ENCODE data around the gene DOCK2. TPM values are rescaled to one million over a fixed set of nuclear protein-coding genes. Genes with fewer than 3 reads are reported as not detected.

DOCK2 gene
- polyA plus RNA-seq, 1 donor (not counting 4 experiments of a cell fraction or from before 2014, with no cell fraction given) = 0.21 TPM

- H2AFZ ChIP-seq (ENCODE audit: control insufficient read depth, low read length) = no peak within 1 kb of the TSS
- no peak within 1 kb of the TSS for H3K4me3 ChIP-seq (ENCODE audit: control insufficient read depth in 2 of 3, extremely low read depth in 1 of 3, insufficient read depth in 2 of 3, low read depth in 1 of 3, low read length in 3 of 3)
- no peaks in the 10 kb centered on the region for H3K9me1 ChIP-seq (ENCODE audit: control insufficient read depth, extremely low read depth, insufficient read depth, low read length)
- H3K9me3 ChIP-seq (ENCODE audit: control insufficient read depth, low read depth, low read length) = no peaks in the 10 kb centered on the region
- H3K27ac ChIP-seq (ENCODE audit: control insufficient read depth, insufficient read depth, low read length) = no peak within 1 kb of the TSS
- no peak within 1 kb of the TSS for H3K4me2 ChIP-seq (ENCODE audit: control insufficient read depth, extremely low read depth, insufficient read depth, low read depth, low read length)
- DNase-seq (ENCODE audit: low read depth, low spot score) (no peak), FAIRE-seq (no peak)
- dilution Hi-C loops (cut with MboI; ENCODE audit: extremely low pct_ligation_motif_present, low sequenced_read_pairs) = no loop called here
- no peak for TF ChIP-seq CTCF (optimal IDR thresholded peaks at IDR 0.05 in 1 of 3, IDR thresholded peaks at IDR 0.05 in 1 of 3, conservative IDR thresholded peaks at IDR 0.05 in 1 of 3; ENCODE audit: extremely low read depth in 1 of 3, insufficient read depth in 2 of 3, low read length in 3 of 3)
- TF ChIP-seq EZH2 (IDR thresholded peaks at IDR 0.05; ENCODE audit: low read length) = no peak
- H3K9ac ChIP-seq (ENCODE audit: control insufficient read depth, extremely low read depth, insufficient read depth, low read length) = no peak within 1 kb of the TSS
- H4K20me1 ChIP-seq (ENCODE audit: control insufficient read depth, extremely low read depth, insufficient read depth, low read length) = no peaks in the 10 kb centered on the region
- H3K27me3 ChIP-seq (ENCODE audit: control insufficient read depth, extremely low read depth, insufficient read depth, low read length) = no peaks in the 10 kb centered on the region
- H3K4me1 ChIP-seq (ENCODE audit: control insufficient read depth, extremely low read depth, insufficient read depth, low read length) = no peaks in the 10 kb centered on the region
- H3K36me3 ChIP-seq (ENCODE audit: control insufficient read depth in 2 of 2, extremely low read depth in 1 of 2, insufficient read depth in 2 of 2, low read length in 2 of 2) = no peaks in the 10 kb centered on the region
- no peaks in the 10 kb centered on the region for H3K79me2 ChIP-seq (ENCODE audit: control insufficient read depth, insufficient read depth, low read length)
Observed at GRCh38 chr5:170105642-170106611, 468.9 kb downstream of the DOCK2 start, which contains the start of gene FOXI1. TSS of gene FOXI1 (plus strand) at chr5:170105897. CDS start at chr5:170105958, 61 bp downstream.

- no peaks in the 10 kb centered on the region for H3K79me2 ChIP-seq (ENCODE audit: control insufficient read depth, insufficient read depth, low read length)
- no peaks in the 10 kb centered on the region for H3K4me1 ChIP-seq (ENCODE audit: control insufficient read depth, extremely low read depth, insufficient read depth, low read length)
- no peaks in the 10 kb centered on the region for H3K9me3 ChIP-seq (ENCODE audit: control insufficient read depth, low read depth, low read length)
- H3K36me3 ChIP-seq (ENCODE audit: control insufficient read depth in 2 of 2, extremely low read depth in 1 of 2, insufficient read depth in 2 of 2, low read length in 2 of 2) = no peaks in the 10 kb centered on the region
- no peak overlapping the region for H2AFZ ChIP-seq (ENCODE audit: control insufficient read depth, low read length)
- TF ChIP-seq EZH2 (IDR thresholded peaks at IDR 0.05; ENCODE audit: low read length) = no peak
- TF ChIP-seq CTCF (optimal IDR thresholded peaks at IDR 0.05 in 1 of 3, IDR thresholded peaks at IDR 0.05 in 1 of 3, conservative IDR thresholded peaks at IDR 0.05 in 1 of 3; ENCODE audit: extremely low read depth in 1 of 3, insufficient read depth in 2 of 3, low read length in 3 of 3) = no peak
- dilution Hi-C loops (cut with MboI; ENCODE audit: extremely low pct_ligation_motif_present, low sequenced_read_pairs) = no loop called here
- H3K4me2 ChIP-seq (ENCODE audit: control insufficient read depth, extremely low read depth, insufficient read depth, low read depth, low read length) = no peak overlapping the region
- no peak overlapping the region for H3K9ac ChIP-seq (ENCODE audit: control insufficient read depth, extremely low read depth, insufficient read depth, low read length)
- DNase-seq (ENCODE audit: low read depth, low spot score) = no peak
- no peak overlapping the region for H3K27ac ChIP-seq (ENCODE audit: control insufficient read depth, insufficient read depth, low read length)
- no peaks in the 10 kb centered on the region for H4K20me1 ChIP-seq (ENCODE audit: control insufficient read depth, extremely low read depth, insufficient read depth, low read length)
- H3K4me3 ChIP-seq (ENCODE audit: control insufficient read depth in 2 of 3, extremely low read depth in 1 of 3, insufficient read depth in 2 of 3, low read depth in 1 of 3, low read length in 3 of 3) = no peak overlapping the region
- no peaks in the 10 kb centered on the region for H3K27me3 ChIP-seq (ENCODE audit: control insufficient read depth, extremely low read depth, insufficient read depth, low read length)
- H3K9me1 ChIP-seq (ENCODE audit: control insufficient read depth, extremely low read depth, insufficient read depth, low read length) = no peaks in the 10 kb centered on the region
- no peak for FAIRE-seq
Observed at GRCh38 chr5:170107674-170108073, 470.6 kb downstream of the DOCK2 start.

Data from keratinocyte (primary cell).